Left colon (tissue), 2 donors: ENCODE results near the gene PDLIM7. TPM values are rescaled to one million over a fixed set of nuclear protein-coding genes. Genes with fewer than 3 reads are reported as not detected.
A peak's percentile ranks its signal among the peaks of the same experiment; 100 is the strongest.
"Not testable (repeated sequence)": the region's sequence is repeated elsewhere in the genome, so short reads cannot be mapped to it uniquely, and the experiment has no call there.

ENCODE experiments used
- ATAC-seq: fragments of 200-7000 bp; cut with Tn5 transposase; one replicate; pipeline ENCODE4 v1.9.1; 2020; ENCODE audit warnings: mild to moderate bottlenecking, moderate library complexity
- DNase-seq, 2 donors: peaks; one replicate each; pipeline ENCODE4 v3.0.0-alpha.2; 2020
- intact Hi-C, 2 donors: fragments of 100-400 bp; cut with DNase I in 1 of 2; cut with micrococcal nuclease in 1 of 2; formaldehyde crosslinking; loops; one replicate each; pipeline versions ENCODE4 v1.11.2 to v1.14.0; 2022; cut with DNase I, micrococcal nuclease
- total RNA-seq, 2 donors: library from RNA; stranded (reverse); fragmentation: NEBNext Ultra II Directional; extraction: Animal tissue kit (Norgen Biotek cat#: 25700); gene quantifications; one replicate each; pipeline ENCODE4 v1.2.1, GENCODE V29; 2021
- donor health status: DM: no; HTN: no; CAD: no.
- donor health status: DM: yes; HTN: yes; CAD: no.

Gene PDLIM7
- total RNA-seq, 2 donors from 2014 or later: 12.1 to 56.5 TPM

- ATAC-seq (no peak), DNase-seq (peak; percentile 54 to 80)
- intact Hi-C loops: no loop called here
Observed at GRCh38 chr5:177495243-177496060, 2.0 kb downstream of the PDLIM7 start.

GRCh38 chr5:177494346-177495195 is 2.8 kb downstream of the PDLIM7 start:
- intact Hi-C loops: no loop called here
- ATAC-seq: no peak
- peak; percentile 56 to 58 for DNase-seq

- no peak for ATAC-seq
- DNase-seq: no peak
- intact Hi-C loops: no loop called here
Observed at GRCh38 chr5:177493795-177494345, 3.5 kb downstream of the PDLIM7 start.

GRCh38 chr5:177492841-177493240 is 4.6 kb downstream of the PDLIM7 start:
- intact Hi-C loops: no loop called here

GRCh38 chr5:177491983-177492746 is 5.2 kb downstream of the PDLIM7 start:
- intact Hi-C loops: no loop called here
- ATAC-seq (no peak), DNase-seq (no peak)

More at GRCh38 chr5:177492841-177493240, 4.6 kb downstream of the PDLIM7 start:
- DNase-seq (no peak), ATAC-seq (no peak)

- ATAC-seq: peak; percentile 64
- DNase-seq: peak in 1 of 2 donors; percentile 57
- intact Hi-C loops: no loop called here
Observed at GRCh38 chr5:177491429-177491945, 5.9 kb downstream of the PDLIM7 start.

- no peak for ATAC-seq
- intact Hi-C loops: no loop called here
- no peak for DNase-seq
Observed at GRCh38 chr5:177490992-177491391, 6.4 kb downstream of the PDLIM7 start.

- no peak for ATAC-seq
- intact Hi-C loops: no loop called here
- no peak for DNase-seq
Observed at GRCh38 chr5:177490311-177490991, 7.0 kb downstream of the PDLIM7 start.

GRCh38 chr5:177489119-177489716 is 8.2 kb downstream of the PDLIM7 start:
- peak; percentile 79 for ATAC-seq
- DNase-seq: peak in 1 of 2 donors; percentile 78
- intact Hi-C loops: no loop called here

- intact Hi-C loops: no loop called here
- no peak for DNase-seq
- no peak for ATAC-seq
Observed at GRCh38 chr5:177487975-177488374, 9.4 kb downstream of the PDLIM7 start.

- no peak for ATAC-seq
- intact Hi-C loops: no loop called here
- no peak for DNase-seq
Observed at GRCh38 chr5:177487144-177487543, 10.3 kb downstream of the PDLIM7 start.

GRCh38 chr5:177486256-177486655 is 11.1 kb downstream of the PDLIM7 start:
- intact Hi-C loops: no loop called here
- DNase-seq: no peak
- no peak for ATAC-seq

- intact Hi-C loops, ATAC-seq, DNase-seq: not testable (repeated sequence)
Observed at GRCh38 chr5:177485753-177486152, 11.7 kb downstream of the PDLIM7 start.

GRCh38 chr5:177484902-177485549 is 12.4 kb downstream of the PDLIM7 start:
- DNase-seq (no peak), ATAC-seq (no peak)
- intact Hi-C loops: no loop called here

GRCh38 chr5:177483994-177484901 is 13.2 kb downstream of the PDLIM7 start:
- ATAC-seq (no peak), DNase-seq (no peak)
- intact Hi-C loops: no loop called here

GRCh38 chr5:177483042-177483441 is 14.4 kb downstream of the PDLIM7 start:
- ATAC-seq (no peak), DNase-seq (no peak)
- intact Hi-C loops: no loop called here
